ENCODE data around the gene CORO1C. TPM values are rescaled to one million over a fixed set of nuclear protein-coding genes. Genes with fewer than 3 reads are reported as not detected.
A peak's percentile ranks its signal among the peaks of the same experiment; 100 is the strongest.

The CORO1C gene
- total RNA-seq, 1 donor from 2014 or later: 76.4 TPM

DNA sequence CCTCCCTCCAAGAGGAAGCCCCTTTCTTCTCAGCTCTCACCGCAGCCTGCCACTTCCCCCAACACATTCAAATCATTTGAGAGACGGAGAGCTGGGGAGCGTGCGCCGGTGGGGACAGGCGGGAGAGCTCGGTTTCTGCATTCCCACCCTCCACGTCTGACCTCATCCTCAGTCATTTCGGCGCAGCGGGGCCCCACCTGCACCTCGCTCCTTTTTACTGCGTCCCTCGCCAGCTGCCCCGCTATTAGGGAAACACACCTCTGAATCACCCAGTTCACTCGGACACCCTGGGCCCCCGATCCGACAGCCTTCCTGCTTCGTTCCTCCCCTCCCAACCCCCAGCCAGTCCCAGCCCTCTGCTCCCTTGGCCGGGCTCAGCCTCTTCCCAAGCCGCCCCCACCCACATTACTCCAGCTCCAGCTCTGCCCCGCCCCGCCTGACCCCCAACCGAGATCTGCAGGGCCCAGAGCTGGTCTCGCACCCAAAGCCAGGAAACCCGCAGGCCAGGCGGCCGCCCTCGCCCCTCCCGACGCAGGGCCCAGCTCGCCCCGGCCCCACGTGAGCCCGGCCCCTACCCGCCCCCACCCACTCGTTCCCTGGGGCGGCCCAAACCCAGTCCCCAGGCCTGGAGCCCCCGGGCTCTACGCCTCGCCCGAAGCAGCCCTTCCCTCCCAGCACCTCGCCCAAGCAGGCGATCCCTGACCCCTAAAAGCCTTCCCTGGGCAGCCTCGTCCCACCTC is 783 bp downstream of the CORO1C start:
- ATAC-seq: peak; percentile 4
- peak; percentile 80 for DNase-seq (ENCODE audit: missing footprints)
- intact Hi-C loops (cut with DNase I): loop anchor here (2.0 to 5.0 kb wide), 7 partner anchors 40 to 170 kb away; partner anchors contain the start of gene SART3

DNA sequence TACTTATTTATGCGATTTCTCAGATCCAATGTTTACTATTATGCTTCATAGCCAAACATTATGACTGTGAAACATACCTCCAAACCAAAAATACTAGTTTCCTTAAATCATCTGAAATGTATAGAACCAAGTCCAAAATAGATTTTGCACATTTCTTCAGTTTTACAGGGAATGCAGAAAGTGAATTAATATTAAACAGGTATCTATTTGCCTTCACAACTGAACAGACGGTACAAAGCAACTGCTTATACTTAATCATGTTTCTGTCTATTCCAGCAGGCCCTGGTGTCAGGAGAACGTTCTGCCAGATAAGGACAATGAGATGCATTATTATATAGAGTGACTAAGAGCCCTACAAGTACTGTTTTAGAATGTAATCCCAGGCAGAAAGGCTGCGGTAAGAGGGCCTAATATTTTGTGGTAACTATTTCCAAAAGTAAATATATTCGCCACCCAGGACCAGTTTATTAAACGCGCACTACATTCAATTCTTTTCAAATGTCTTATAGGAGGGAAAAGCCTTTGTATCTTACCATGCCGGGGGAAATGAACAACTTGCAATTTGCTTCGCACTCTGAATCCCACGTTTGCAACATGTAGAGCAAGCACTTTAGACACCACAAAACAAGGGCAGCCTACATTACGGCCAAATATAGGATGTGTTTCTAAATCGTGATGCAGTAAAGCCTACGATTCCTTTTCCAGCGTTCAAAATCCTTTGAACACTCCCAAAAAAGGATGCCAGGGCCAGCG is 1.5 kb downstream of the CORO1C start:
- no peak for ATAC-seq
- intact Hi-C loops (cut with DNase I): loop anchor here (2.0 to 5.0 kb wide), 7 partner anchors 39 to 169 kb away; partner anchors contain the start of gene SART3
- no peak for DNase-seq (ENCODE audit: missing footprints)

DNA sequence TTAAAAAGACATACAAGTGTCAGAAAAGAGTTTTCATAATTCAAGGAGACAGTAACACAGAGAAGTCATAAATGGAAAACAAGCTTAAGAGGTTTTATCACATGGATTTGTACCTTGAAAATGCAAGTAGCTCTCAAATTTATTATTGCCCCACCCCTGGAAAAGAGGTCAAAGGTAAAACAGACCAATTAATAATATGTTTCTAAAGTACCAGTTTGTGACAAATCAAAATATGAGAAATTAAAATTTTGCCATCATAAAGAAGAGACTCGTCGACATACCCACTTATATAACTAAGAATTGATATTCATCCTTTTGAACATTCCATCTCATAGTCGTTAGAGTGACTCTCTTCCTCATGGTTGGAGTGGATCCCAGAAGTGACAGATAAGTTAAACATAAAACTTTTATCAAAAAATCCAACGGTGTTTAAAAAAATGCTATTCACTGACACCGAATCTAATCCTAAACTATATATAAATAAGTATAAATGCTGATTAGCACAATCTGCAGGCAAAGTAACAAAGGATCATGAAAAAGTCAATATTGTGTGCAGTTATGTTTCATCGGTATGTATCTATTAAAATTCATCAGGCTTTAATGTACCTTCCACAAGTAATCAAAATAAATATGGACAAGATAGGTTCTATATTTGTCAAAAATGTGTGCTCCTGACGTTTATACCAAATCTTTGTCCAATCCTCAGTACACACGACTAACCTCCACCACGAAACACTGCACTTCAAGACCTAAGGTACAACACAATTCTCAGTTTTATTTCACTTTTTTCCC is 2.3 kb downstream of the CORO1C start:
- DNase-seq (ENCODE audit: missing footprints) (no peak), ATAC-seq (no peak)
- intact Hi-C loops (cut with DNase I): no loop called here

DNA sequence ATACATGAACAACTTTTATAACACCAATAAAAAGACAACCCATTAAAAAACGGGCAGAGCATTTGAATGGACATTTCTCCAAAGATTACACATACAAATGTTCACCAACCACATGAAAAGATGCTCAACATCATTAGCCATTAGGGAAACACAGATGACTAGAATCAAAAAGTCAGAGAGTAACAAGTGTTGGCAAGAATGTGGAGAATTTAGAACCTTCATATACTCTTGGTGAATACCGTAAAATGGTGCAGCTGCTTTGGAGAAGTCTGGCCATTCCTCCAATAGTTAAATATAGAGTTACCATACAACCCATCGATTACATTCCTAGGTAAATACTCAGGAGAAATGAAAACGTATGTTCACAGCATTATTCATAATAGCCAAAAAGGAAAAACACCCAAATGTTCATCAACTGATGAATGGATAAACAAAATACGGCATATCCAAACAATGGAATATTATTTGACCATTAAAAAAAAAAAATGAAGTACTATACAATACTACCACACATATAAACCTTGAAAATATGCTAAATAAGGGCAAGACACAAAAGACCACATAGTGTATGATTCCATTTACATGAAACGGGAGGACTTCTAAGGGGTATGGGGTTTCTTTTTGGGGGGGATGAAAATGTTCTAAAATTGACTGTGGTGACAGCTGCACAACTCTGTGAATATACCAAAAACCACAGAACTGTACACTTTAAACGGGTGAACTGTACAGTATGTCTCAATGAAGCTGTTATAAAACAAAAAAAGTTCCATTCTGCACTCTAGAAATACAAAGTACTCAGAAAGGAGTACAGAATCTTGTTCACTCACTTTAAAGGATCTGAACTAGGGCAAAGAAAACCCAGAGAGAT is 3.2 kb downstream of the CORO1C start:
- DNase-seq (ENCODE audit: missing footprints) (no peak), ATAC-seq (no peak)
- intact Hi-C loops (cut with DNase I): no loop called here

DNA sequence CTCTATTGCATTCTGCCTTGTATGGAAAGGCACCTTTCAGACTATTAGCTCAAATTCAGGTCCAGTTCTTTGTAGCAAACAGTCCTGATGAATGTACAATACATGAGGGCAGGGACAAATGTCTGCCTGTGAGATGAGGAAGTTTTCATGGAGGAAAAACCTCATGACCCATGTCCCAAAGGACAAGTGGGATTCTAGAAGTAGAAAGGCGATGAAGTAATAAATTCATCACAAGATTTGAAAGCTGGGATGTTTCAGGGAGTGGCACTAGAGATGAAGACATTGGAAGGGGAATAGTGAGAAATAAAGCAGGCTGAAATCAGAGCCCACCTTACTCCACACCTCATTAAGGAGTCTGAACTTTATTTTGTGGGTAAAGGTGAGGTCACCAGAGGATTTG is 4.2 kb downstream of the CORO1C start:
- DNase-seq (ENCODE audit: missing footprints) (no peak), ATAC-seq (no peak)
- intact Hi-C loops (cut with DNase I): no loop called here

DNA sequence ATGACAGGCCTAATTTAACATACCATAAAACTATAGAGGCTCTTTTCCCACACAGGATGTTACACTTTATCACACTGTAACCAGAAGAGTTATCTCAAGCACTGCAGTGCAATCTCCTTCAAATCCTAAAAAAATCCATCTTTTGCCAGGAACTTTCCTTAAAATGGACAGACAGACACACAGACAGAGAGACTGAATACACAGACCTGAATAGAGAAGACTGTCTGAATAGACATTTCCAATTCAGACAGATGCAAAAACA is 6.5 kb downstream of the CORO1C start:
- DNase-seq (ENCODE audit: missing footprints) (no peak), ATAC-seq (no peak)
- intact Hi-C loops (cut with DNase I): no loop called here

DNA sequence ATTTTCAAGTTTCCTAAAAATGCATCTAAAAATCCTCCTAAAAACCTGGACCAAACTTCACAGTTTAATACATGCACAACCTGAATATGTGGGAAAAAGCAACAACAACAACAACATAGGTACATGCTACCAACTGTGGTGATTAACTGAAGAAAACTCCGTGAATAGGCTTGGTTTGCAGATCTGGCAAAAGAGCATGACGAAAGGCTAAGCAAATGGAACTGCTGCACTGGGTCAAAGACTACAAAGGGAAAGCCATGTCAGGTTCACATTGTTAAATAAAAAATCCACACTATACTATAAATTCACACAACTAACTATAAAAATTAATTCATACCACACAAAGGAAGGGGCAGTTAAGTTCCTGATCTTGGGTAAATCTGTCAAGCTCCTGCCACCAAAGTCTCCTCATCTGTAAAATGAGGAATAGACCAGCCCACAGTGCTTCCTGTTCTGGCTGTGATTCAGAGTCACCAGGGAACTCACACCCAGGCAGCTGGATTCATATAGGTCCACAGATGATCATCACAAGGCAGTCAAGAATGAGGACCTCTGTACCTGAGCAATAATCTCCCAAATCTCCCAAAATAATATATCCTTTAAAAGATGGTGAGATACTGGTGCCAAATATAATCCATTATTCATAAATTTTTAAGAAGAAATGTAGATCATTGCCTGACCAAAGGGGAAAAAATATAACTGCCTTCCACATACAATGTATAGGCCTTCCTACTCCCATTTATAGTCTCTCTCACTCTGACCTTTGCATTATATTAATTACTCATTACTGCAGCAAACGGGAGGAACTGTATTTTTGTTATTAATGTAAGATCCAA is 7.0 kb downstream of the CORO1C start:
- intact Hi-C loops (cut with DNase I): no loop called here
- peak; percentile 25 for ATAC-seq
- no peak for DNase-seq (ENCODE audit: missing footprints)

DNA sequence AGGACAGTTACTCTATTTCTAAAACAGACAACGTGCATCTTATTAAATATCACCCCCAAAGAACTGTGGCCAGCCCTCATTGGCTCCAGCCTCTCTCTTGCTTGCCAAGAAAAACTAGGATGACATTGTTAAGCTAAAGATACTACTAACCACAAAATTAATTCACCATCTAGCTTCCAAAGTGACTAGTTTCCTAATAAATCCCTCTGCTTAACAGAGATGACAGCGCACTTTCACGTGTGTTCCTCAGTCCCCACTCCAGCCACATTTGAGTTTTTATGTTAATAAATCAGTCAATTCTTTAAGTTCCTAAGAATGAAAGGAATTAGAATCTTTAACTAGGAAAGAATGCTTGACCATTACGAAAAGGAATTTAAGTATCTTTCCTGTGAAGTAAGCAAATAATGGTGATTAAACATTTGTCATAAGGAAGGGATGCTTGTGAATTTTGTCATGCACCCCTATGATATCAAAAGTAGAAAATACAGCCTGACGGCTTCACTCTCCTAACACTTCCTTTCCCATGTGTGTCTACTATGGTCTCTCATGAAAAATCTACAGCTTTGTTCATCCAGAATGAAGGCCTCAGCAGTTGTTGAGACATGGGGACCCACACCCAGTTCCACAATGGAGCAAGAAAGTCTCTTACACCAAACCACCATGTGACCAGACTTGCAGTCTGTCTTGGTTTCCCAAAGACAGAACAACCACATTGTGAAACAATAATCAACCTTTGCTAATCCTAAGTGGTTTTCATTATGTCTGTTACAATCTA is 8.1 kb downstream of the CORO1C start:
- intact Hi-C loops (cut with DNase I): no loop called here
- ATAC-seq: peak; percentile 57
- no peak for DNase-seq (ENCODE audit: missing footprints)

DNA sequence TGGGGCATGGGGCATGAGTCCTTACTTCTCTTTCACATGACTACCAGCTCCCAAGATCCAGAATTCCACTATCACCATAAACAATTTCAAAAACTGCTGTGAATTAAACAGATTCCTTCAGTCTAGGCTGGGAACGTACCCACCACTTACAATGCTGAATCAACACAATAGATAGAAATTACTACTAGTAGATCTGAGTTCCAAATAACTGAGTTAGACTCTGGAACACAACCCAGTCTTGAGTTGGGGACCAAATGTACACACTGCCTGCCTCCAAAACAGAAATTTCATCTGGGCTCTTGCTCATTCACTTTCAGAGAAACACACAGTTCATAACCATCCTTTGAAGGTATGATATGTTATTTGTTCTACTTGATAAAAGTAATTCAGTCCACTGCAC is 8.9 kb downstream of the CORO1C start:
- intact Hi-C loops (cut with DNase I): no loop called here
- DNase-seq (ENCODE audit: missing footprints): no peak
- ATAC-seq: no peak

DNA sequence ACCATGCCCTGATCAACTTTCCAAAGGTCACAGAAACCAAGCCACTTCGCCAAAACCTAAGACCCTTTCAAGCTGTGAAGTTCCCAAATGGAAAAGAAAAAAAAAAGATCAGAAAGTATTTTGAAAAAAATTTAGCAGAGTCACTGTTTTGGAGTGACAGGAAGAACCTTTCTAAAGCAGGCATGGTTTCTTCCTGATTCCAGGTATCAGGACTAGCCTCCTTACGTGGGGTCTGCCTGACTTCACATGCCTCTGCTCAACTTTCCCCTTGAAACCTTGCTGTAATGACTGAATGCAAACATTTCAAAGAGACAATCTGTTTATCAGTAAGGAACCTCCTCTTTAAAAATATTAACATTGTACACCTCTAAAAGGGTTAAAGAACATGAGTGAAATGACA is 9.5 kb downstream of the CORO1C start:
- DNase-seq (ENCODE audit: missing footprints) (no peak), ATAC-seq (no peak)
- intact Hi-C loops (cut with DNase I): no loop called here

DNA sequence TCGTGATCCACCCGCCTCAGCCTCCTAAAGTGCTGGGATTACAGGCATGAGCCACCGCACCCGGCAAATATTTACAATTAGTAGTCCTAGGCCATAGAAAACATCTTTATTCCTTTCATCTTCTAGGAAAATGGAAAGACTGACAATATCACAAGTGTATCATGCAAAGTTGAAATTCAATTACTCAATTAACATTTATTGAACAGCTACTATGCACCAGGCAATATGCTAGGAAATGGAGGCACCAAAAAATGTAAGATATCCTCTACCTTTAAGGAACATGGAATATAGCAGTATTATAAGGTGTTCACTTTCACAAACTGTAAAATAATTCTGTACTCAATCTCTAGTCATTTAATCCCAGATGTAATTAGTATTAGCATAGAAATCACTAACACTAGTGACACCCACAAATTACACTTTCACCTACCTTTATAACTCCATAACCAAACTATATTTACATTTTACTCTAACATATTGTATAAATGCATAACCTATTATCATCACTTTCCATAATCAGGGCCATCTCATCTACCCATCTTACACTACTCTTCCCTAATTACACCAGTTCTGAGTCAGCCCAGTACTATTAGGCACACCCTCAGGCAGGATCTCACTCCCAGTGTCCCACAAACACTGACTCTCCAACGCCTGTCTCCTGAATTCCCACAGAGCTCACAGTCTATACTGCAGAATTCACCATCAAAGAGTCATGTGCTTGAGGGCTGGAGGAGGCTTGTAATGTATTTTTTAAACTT is 10.4 kb downstream of the CORO1C start:
- intact Hi-C loops (cut with DNase I): no loop called here
- ATAC-seq: no peak
- DNase-seq (ENCODE audit: missing footprints): no peak

DNA sequence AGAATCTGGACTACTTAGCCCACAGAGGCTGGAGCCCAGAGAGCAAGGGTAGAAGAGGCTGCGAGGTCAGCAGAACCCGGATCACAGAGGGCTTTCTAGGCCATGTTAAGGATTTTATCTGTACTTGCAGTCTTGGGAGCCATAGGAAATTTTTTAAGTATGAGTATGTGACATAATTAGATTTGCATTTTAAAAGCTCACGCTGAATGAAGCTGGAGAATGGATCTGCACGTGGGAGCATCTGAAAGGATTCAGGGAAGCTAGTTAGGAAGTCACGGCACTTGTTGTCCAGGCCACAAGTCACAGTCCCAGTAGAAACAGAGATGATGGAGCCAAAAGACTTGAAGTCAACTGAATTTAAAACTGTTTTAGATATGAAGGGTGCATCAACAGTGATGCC is 14.1 kb downstream of the CORO1C start:
- DNase-seq (ENCODE audit: missing footprints): no peak
- intact Hi-C loops (cut with DNase I): no loop called here
- no peak for ATAC-seq

DNA sequence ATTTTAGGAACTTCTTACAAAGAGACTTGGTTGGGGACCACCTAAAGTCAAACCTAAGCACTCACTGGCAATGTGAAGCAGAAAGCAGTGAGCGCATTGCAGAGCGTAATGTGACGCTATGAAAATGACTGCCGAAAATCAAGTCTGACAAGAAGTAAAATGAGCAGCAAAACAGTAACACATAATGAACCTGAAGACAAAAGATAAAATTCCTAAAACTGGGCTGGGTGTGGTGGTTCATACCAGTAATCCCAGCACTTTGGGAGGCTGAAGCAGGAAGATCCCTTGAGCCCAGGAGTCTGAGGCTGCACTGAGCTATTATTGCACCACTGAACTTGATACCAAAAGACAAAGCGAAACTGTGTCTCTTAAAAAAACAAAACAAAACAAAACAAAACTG is 16.5 kb downstream of the CORO1C start:
- ATAC-seq: no peak
- intact Hi-C loops (cut with DNase I): no loop called here

DNA sequence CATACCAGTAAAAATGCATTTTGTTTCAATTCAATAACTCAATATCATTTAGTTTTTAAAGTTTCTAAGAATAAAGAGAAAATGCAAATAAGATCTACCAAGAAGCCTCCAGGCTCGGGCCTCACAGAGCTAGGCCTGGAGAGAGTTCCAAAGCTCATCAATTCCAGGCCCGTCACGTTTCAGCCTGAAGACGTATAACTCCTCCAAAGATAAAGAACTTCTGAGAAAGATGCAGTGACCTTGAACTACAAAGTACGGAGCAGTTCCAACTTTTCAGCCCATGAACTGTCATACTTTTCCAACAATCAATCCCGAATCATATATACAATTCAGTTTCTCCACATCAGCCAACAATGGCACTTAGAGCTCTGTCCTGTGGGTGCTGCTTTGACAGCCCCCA is 17.8 kb downstream of the CORO1C start:
- intact Hi-C loops (cut with DNase I): no loop called here
- DNase-seq (ENCODE audit: missing footprints) (no peak), ATAC-seq (no peak)

More for the DNA sequence above, 16.5 kb downstream of the CORO1C start:
- DNase-seq (ENCODE audit: missing footprints): no peak

DNA sequence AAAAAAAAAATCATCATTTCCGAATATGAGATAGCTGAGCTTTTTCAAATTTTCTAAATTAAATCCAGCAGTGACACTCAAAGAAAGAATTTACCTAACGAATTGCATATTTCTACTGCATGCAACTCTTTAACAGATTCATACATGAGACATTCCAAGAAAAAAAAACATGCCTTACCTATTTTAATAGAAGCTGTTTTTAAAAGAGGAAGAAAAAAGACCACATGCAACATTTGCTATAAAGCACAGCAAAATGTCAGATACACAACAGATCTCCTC is 18.5 kb downstream of the CORO1C start:
- DNase-seq (ENCODE audit: missing footprints): no peak
- intact Hi-C loops (cut with DNase I): no loop called here
- no peak for ATAC-seq

DNA sequence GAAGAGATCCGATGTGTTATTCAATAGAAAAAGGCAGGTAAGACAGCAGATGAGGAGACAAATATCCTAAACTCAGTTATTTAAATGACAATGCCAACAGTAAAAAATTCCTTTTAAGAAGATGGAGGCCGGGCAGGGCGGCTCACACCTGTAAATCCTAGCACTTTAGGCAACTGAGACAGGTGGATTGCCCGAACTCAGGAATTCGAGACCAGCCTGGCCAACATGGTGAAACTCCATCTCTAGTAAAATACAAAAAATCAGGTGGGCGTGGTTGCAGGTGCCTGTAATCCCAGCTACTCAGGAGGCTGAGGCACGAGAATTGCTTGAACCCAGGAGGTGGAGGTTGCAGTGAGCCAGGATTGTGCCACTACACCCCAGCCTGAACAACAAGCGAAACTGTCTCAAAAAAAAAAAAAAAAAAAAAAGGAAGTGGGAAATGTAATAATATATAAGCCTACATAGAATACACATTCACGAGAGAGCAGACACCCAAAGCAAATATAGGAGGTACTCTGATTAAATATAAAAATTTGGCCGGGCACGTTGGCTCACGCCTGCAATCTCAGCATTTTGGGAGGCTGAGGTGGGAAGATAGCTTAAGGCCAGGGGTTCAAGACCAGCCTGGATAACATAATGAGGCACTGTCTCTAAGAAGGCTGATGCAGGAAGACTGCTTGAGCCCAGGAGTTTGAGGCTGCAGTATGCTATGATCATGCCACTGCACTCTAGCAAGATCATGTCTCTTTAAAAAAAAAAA is 19.0 kb downstream of the CORO1C start:
- DNase-seq (ENCODE audit: missing footprints) (no peak), ATAC-seq (no peak)
- intact Hi-C loops (cut with DNase I): no loop called here
